Erythroblast (primary cell): Measurements from ENCODE around the gene KRTAP19-3.

Source experiments
- GATA1 ChIP-seq: IDR thresholded peaks from 2 replicates; pipeline ENCODE4 v1.6.1; 2011; ENCODE audit warnings: low read depth, mild to moderate bottlenecking, control low read depth, low read length, moderate library complexity
- POLR2A ChIP-seq: IDR thresholded peaks from 2 replicates; pipeline ENCODE4 v1.6.1; 2011; ENCODE audit warnings: mild to moderate bottlenecking, low read length

DNA sequence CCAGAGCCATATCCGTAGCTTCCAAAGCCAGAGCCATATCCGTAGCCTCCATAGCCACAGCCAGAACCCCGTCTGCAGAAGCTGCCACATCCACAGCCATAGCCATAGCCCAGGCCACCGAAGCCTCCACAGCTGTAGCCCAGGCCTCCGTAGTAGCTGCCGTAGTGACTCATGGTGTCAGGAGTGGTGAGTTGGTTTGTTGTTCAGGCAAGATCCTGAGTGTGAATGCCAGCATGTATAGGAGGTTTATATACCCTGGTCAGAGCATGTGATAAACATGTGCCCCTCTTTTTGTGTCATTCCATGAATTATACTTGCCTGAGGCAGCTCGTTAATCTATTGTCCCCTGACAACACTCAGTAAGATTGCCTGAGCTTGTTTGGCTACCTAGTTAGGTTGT is 11.7 kb downstream of the KRTAP19-3 start, which contains the start of gene KRTAP19-1:
- TF ChIP-seq POLR2A, result no peak
- no peak for TF ChIP-seq GATA1
